Measurements from ENCODE around the gene PRAMEF1.

The PRAMEF1 gene

DNA sequence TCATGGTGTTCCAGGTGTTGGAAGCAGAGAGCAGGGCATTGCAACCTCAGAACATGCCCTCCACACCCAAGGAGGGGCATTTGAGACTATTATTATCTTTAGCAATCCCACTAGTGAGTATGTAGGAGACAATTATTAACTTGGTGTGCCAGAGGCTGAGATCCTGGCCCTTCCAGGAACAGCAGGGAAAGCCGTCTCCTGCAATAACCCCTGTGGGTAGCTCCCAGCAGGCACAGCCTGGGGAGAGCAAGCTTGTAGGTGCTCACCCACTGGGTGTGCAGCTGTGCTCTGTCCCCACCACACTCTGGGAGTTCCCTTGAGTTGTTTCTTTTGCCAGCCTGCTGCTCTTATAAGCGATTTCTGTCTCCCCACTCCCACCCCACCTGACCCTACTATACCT, 34.9 kb upstream of the PRAMEF1 start:
- no peak for TF ChIP-seq EZH2phosphoT487 (IDR thresholded peaks at IDR 0.05; ENCODE audit: borderline replicate concordance)
- TF ChIP-seq, protein P1, sequence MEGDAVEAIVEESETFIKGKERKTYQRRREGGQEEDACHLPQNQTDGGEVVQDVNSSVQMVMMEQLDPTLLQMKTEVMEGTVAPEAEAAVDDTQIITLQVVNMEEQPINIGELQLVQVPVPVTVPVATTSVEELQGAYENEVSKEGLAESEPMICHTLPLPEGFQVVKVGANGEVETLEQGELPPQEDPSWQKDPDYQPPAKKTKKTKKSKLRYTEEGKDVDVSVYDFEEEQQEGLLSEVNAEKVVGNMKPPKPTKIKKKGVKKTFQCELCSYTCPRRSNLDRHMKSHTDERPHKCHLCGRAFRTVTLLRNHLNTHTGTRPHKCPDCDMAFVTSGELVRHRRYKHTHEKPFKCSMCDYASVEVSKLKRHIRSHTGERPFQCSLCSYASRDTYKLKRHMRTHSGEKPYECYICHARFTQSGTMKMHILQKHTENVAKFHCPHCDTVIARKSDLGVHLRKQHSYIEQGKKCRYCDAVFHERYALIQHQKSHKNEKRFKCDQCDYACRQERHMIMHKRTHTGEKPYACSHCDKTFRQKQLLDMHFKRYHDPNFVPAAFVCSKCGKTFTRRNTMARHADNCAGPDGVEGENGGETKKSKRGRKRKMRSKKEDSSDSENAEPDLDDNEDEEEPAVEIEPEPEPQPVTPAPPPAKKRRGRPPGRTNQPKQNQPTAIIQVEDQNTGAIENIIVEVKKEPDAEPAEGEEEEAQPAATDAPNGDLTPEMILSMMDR (conservative IDR thresholded peaks at IDR 0.05; ENCODE audit: low read length) = no peak
- Histone ChIP-seq H3K36me3 (ENCODE audit: insufficient read depth, low read length) (no peaks in the 10 kb centered on the region), H3K9me3 (ENCODE audit: insufficient read depth, low read depth, low read length) (no peaks in the 10 kb centered on the region), H2AFZ (ENCODE audit: low read length) (no peak overlapping the region), H3K27me3 (ENCODE audit: insufficient read depth, low read length, poor library complexity, severe bottlenecking) (no peaks in the 10 kb centered on the region), H3K9ac (ENCODE audit: low read depth, low read length, poor library complexity, severe bottlenecking) (no peak overlapping the region), H3K4me2 (ENCODE audit: low read depth, low read length, poor library complexity, severe bottlenecking) (no peak overlapping the region), H4K20me1 (ENCODE audit: insufficient read depth, low read length, poor library complexity, severe bottlenecking) (no peaks in the 10 kb centered on the region), H3K9me2 (replicated peaks; ENCODE audit: low read depth, low read length) (no peaks in the 10 kb centered on the region), H3K79me2 (ENCODE audit: insufficient read depth, low read length) (no peaks in the 10 kb centered on the region), H3K4me1 (ENCODE audit: insufficient read depth, low read length, poor library complexity, severe bottlenecking) (no peaks in the 10 kb centered on the region), H3F3A (ENCODE audit: low read depth) (no peaks in the 10 kb centered on the region), H3K4me3 (ENCODE audit: low read length, poor library complexity, severe bottlenecking) (no peak overlapping the region)

DNA sequence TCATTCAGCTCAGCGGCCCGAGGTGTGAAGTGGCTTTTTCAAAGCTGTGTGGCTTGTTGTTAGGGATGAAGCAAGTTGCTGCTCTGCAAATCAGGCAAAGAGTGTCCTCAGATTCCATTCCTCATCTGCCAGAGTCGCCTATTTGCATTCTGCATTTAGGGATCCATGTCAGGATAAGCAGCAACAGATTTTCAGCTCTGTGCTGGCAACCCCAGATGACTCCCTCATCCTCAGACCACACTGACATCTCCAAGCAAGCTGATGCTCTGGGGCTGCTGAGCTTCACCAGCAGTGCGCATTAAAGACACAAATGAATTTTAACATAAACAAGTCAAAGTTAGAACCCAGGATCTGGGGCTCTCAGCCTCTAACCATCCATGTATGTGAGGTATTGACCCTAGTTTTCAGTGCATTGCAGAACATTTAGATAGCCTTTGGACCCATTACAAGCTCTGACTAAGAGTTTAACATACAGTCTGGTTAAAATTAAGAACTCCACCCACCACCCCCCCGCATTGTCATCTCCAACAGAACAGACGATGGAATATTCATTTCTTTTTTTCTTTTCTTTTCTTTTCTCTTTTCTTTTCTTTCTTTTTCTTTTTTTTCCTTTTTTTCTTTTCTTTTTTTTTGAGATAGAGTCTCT, 34.3 kb upstream of the PRAMEF1 start:
- Histone ChIP-seq H3K36me3 (ENCODE audit: insufficient read depth, low read length) (no peaks in the 10 kb centered on the region), H3K4me1 (ENCODE audit: insufficient read depth, low read length, poor library complexity, severe bottlenecking) (no peaks in the 10 kb centered on the region), H3K4me2 (ENCODE audit: low read depth, low read length, poor library complexity, severe bottlenecking) (no peak overlapping the region), H4K20me1 (ENCODE audit: insufficient read depth, low read length, poor library complexity, severe bottlenecking) (no peaks in the 10 kb centered on the region), H3K9me2 (replicated peaks; ENCODE audit: low read depth, low read length) (no peaks in the 10 kb centered on the region), H3K27me3 (ENCODE audit: insufficient read depth, low read length, poor library complexity, severe bottlenecking) (no peaks in the 10 kb centered on the region), H3F3A (ENCODE audit: low read depth) (no peaks in the 10 kb centered on the region), H2AFZ (ENCODE audit: low read length) (no peak overlapping the region), H3K4me3 (ENCODE audit: low read length, poor library complexity, severe bottlenecking) (no peak overlapping the region), H3K9me3 (ENCODE audit: insufficient read depth, low read depth, low read length) (no peaks in the 10 kb centered on the region), H3K79me2 (ENCODE audit: insufficient read depth, low read length) (no peaks in the 10 kb centered on the region), H3K9ac (ENCODE audit: low read depth, low read length, poor library complexity, severe bottlenecking) (no peak overlapping the region)
- TF ChIP-seq EZH2phosphoT487 (IDR thresholded peaks at IDR 0.05; ENCODE audit: borderline replicate concordance) = no peak
- TF ChIP-seq, protein P1 (conservative IDR thresholded peaks at IDR 0.05; ENCODE audit: low read length) = no peak

DNA sequence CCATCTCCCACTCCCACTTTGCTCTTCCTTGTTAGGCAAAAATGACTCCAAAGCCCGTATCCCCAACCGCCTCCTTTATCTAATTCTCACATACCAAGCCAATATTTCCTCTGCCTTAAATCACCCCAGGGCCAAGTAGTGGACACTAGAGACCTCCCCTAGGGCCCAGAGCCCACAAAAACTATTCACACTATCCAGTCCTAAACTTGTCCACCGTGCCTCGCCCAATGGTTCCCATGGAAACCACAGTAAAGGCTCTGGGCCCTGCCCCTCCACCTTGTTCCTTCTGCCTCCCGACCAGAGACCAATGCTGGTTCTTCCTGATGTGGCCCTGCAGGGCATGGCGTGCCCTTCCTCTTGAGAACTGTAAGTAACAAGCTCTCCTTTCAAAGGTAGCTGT, 33.4 kb upstream of the PRAMEF1 start:
- Histone ChIP-seq H3K9me2 (replicated peaks; ENCODE audit: low read depth, low read length) (no peaks in the 10 kb centered on the region), H3K9me3 (ENCODE audit: insufficient read depth, low read depth, low read length) (no peaks in the 10 kb centered on the region), H3K4me1 (ENCODE audit: insufficient read depth, low read length, poor library complexity, severe bottlenecking) (no peaks in the 10 kb centered on the region), H3K79me2 (ENCODE audit: insufficient read depth, low read length) (no peaks in the 10 kb centered on the region), H4K20me1 (ENCODE audit: insufficient read depth, low read length, poor library complexity, severe bottlenecking) (no peaks in the 10 kb centered on the region), H3K9ac (ENCODE audit: low read depth, low read length, poor library complexity, severe bottlenecking) (no peak overlapping the region), H3K27me3 (ENCODE audit: insufficient read depth, low read length, poor library complexity, severe bottlenecking) (no peaks in the 10 kb centered on the region), H3K4me3 (ENCODE audit: low read length, poor library complexity, severe bottlenecking) (no peak overlapping the region), H3K36me3 (ENCODE audit: insufficient read depth, low read length) (no peaks in the 10 kb centered on the region), H3K4me2 (ENCODE audit: low read depth, low read length, poor library complexity, severe bottlenecking) (no peak overlapping the region), H3F3A (ENCODE audit: low read depth) (no peaks in the 10 kb centered on the region), H2AFZ (ENCODE audit: low read length) (no peak overlapping the region)
- no peak for TF ChIP-seq EZH2phosphoT487 (IDR thresholded peaks at IDR 0.05; ENCODE audit: borderline replicate concordance)
- TF ChIP-seq, protein P1 (conservative IDR thresholded peaks at IDR 0.05; ENCODE audit: low read length) = no peak

Measured in Loucy (cell line).